Right cardiac atrium (tissue), 5 donors: ENCODE measurements around the gene SLC16A7. TPM values are rescaled to one million over a fixed set of nuclear protein-coding genes. Genes with fewer than 3 reads are reported as not detected.
A peak's percentile ranks its signal among the peaks of the same experiment; 100 is the strongest.
"Not testable (repeated sequence)": the region's sequence is repeated elsewhere in the genome, so short reads cannot be mapped to it uniquely, and the experiment has no call there.

ENCODE experiments used
- ATAC-seq, 2 donors: fragments of 200-7000 bp; cut with Tn5 transposase; one replicate each; pipeline versions ENCODE4 v1.8.0 to v1.9.1; 2020; ENCODE audit warnings: moderate library complexity in 2 of 2, mild to moderate bottlenecking in 1 of 2
- DNase-seq, 3 donors: peaks; one replicate each; pipeline ENCODE4 v3.0.0-alpha.2; 2020
- H3K27ac ChIP-seq: one replicate; pipeline ENCODE4 v1.5.1; 2013; ENCODE audit warnings: mild to moderate bottlenecking, low read length, control low read depth, moderate library complexity
- H3K27me3 ChIP-seq: one replicate; pipeline ENCODE4 v1.6.1; 2013; ENCODE audit not compliant: control insufficient read depth, insufficient read depth
- H3K4me1 ChIP-seq: one replicate; pipeline ENCODE4 v1.6.1; 2013; ENCODE audit warnings: low read length; ENCODE audit not compliant: control insufficient read depth, insufficient read depth
- H3K4me3 ChIP-seq: one replicate; pipeline ENCODE4 v1.5.1; 2013; ENCODE audit warnings: low read length, control low read depth
- H3K9me3 ChIP-seq: one replicate; pipeline ENCODE4 v1.6.1; 2013; ENCODE audit warnings: low read length; ENCODE audit not compliant: control insufficient read depth
- WGBS: extraction: QIAGEN DNeasy Blood & Tissue Kit; methylation state at CpG from one replicate; pipeline ENCODE4 v1.1.7; 2013; 5-methylcytosine and 5-hydroxymethylcytosine counted together
- intact Hi-C, 4 donors: fragments of 100-400 bp; cut with DNase I; formaldehyde crosslinking; loops; one replicate each; pipeline versions ENCODE4 v1.11.0 to v1.14.0; 2022 to 2023
- polyA plus RNA-seq: library from polyadenylated mRNA; stranded (reverse); fragments of 200-250 nt; gene quantifications from one replicate; pipeline ENCODE4 v1.2.3, GENCODE V29; 2013
- total RNA-seq, 4 donors: library from RNA; stranded (reverse); fragmentation: NEBNext Ultra II Directional; extraction: Animal tissue kit (Norgen Biotek cat#: 25700); gene quantifications; one replicate each; pipeline ENCODE4 v1.2.1, GENCODE V29; 2021
- donor health status: healthy with polysubstance abuse.
- donor health status: DM: no; HTN: yes; CAD: no.
- donor health status: DM: no; HTN: no; CAD: no.
- donor health status: DM: no; HTN: yes; CAD: no; lungs with severe emphysema.
- donor health status: DM: yes; HTN: yes; CAD: no.

Gene SLC16A7
- total and polyA plus RNA-seq, 5 donors = 13.1 to 109 (median 81.0) TPM

DNA sequence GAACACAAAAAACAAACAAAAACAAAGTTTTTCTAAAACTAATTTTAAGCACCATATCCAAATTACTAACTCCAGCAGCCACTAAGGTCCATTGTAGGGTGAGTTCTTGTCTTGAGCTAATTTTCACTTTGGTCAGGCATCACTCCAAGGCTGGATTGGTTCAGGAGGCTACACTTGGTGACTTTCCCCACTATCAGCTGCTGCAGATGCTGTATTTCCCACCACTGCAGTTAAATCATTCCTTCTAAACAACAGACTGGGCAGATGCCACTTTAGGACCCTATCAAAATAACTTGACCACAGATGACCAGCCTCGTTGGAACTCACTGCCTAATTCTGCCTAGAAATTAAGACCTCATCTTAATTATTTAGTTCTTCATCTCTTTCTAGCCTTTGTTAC, 140.5 kb downstream of the SLC16A7 start:
- intact Hi-C loops = no loop called here
- no peak overlapping the region for H3K4me3 ChIP-seq
- no peaks in the 10 kb centered on the region for H3K27me3 ChIP-seq
- WGBS = 55% methylated on average over 1 of the region's 1 CpG
- H3K9me3 ChIP-seq = no peaks in the 10 kb centered on the region
- H3K27ac ChIP-seq = no peak overlapping the region
- peaks cover 6% of the 10 kb centered on the region for H3K4me1 ChIP-seq
- DNase-seq (no peak), ATAC-seq (no peak)

DNA sequence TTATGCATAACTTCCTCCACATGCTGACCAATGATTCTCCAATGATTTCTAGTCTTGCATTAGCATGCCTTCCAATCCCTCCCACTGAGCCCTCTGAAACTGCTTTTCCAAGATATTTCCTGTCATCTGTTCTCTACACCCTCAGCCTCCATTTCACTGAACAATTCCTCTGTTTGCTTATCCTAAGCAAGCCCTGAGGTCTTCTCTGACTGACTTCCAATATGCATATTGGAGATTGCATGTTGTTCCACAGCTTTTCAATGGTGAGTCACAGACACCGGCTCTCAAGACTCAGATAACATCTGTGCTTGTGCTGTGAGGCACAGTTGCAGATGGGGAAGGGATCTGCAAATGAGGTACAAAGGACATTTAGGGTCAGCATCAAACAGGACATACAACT, 141.0 kb downstream of the SLC16A7 start:
- DNase-seq (no peak), ATAC-seq (peak; percentile 34 to 47)
- intact Hi-C loops = no loop called here
- Histone ChIP-seq H3K27me3 (no peaks in the 10 kb centered on the region), H3K9me3 (no peaks in the 10 kb centered on the region), H3K4me3 (no peak overlapping the region), H3K4me1 (peaks cover 6% of the 10 kb centered on the region), H3K27ac (no peak overlapping the region)
- WGBS = 7% methylated on average over 1 of the region's 1 CpG

DNA sequence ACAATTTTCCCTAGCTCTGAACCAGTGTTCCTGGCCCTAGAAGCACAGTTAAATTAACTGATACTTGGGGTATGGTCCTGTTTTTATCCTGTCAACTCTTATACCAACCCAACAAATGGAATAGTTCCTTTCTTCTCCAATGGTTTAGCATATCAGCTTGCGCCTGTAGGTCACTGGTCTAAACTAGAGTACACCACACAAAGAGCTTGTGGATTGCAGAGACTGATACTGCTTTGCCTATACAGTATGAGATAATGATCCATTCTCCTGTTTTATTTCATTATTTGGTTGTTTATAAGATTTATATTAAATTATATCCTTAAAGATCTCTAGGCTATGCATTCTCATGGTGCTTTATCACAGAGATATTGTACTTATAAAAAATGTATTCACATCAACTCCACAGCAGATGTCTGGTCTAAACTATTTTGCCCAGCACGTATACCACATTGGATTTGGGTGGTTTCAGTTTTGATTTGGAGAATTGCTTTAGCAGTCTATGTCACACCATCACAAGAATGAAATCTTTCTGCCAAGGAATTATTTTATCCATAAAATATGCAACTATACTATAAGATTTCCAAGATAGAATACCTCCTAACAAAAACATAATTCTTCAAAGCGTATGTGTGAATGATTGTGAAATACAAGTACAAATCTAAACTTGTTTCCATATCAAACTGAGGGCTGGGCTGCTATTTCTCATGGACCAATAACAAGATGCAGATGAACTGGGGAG, 142.1 kb downstream of the SLC16A7 start:
- no peak for DNase-seq
- intact Hi-C loops = no loop called here
- no peak for ATAC-seq
- H3K27me3 ChIP-seq = no peaks in the 10 kb centered on the region
- no peak overlapping the region for H3K4me3 ChIP-seq
- H3K4me1 ChIP-seq = peaks cover 6% of the 10 kb centered on the region
- H3K9me3 ChIP-seq = no peaks in the 10 kb centered on the region
- no peak overlapping the region for H3K27ac ChIP-seq
- WGBS = 69% methylated on average over 3 of the region's 3 CpGs

DNA sequence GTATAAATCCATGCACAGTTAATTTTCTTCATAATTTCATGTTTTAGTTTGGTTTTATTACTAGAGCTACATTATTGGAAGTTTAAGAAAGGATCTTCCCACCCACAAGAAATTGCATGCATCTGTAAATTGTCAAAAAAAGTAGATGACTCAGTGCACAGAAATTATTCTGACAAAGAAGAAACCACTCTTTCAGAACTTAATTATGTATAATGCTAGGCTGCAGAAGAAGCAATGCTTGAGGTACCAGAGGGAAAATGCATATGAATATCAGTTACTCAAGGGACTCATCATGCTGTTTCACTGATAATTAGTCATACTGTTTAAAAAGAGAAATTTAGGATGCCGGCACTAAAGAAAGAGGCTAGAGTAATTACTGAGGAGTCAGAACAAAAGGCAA, 147.0 kb downstream of the SLC16A7 start:
- WGBS = 78% methylated on average over 1 of the region's 1 CpG
- H3K27me3 ChIP-seq = no peaks in the 10 kb centered on the region
- no peak for ATAC-seq
- intact Hi-C loops = no loop called here
- H3K4me1 ChIP-seq = no peaks in the 10 kb centered on the region
- H3K9me3 ChIP-seq = no peaks in the 10 kb centered on the region
- no peak overlapping the region for H3K27ac ChIP-seq
- DNase-seq = no peak
- no peak overlapping the region for H3K4me3 ChIP-seq

DNA sequence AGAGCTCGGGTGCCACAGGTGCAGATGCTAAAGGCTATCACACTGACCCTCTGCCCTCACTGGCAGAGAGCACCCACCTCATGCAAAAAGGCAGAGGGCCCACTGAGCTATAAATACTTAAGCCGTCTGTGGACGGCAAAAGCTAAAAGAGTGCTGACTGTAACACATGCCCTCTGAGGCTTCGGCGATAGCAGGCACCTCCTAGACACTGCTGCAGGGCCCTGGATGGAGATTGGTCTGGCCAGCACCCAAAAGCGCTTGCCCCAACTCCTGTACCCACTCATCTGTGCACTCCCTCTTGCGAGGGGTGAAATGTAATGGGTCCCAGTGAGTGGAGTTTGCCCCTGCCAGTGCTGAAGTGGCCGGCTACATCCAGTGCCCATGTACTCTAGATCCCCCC, 148.7 kb downstream of the SLC16A7 start:
- DNase-seq = peak in 2 of 3 donors; percentile 22 to 28
- Histone ChIP-seq H3K4me1 (no peaks in the 10 kb centered on the region), H3K4me3 (no peak overlapping the region), H3K27me3 (no peaks in the 10 kb centered on the region), H3K9me3 (no peaks in the 10 kb centered on the region), H3K27ac (no peak overlapping the region)
- 74% methylated on average over 8 of the region's 8 CpGs for WGBS
- peak; percentile 28 to 40 for ATAC-seq
- intact Hi-C loops = no loop called here

DNA sequence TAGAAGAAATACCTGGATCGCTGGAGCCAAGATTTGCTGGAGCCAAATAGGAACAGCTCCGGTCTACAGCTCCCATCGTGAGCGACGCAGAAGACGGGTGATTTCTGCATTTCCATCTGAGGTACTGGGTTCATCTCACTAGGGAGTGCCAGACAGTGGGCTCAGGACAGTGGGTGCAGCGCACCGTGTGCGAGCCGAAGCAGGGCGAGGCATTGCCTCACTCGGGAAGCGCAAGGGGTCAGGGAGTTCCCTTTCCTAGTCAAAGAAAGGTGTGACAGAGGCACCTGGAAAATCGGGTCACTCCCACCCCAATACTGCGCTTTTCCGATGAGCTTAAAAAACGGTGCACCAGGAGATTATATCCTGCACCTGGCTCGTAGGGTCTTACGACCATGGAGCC, 155.3 kb downstream of the SLC16A7 start:
- H3K27ac ChIP-seq, H3K4me1 ChIP-seq, ATAC-seq, H3K4me3 ChIP-seq, H3K27me3 ChIP-seq, intact Hi-C loops, H3K9me3 ChIP-seq, DNase-seq: not testable (repeated sequence)
- WGBS = 97% methylated on average over 19 of the region's 19 CpGs

DNA sequence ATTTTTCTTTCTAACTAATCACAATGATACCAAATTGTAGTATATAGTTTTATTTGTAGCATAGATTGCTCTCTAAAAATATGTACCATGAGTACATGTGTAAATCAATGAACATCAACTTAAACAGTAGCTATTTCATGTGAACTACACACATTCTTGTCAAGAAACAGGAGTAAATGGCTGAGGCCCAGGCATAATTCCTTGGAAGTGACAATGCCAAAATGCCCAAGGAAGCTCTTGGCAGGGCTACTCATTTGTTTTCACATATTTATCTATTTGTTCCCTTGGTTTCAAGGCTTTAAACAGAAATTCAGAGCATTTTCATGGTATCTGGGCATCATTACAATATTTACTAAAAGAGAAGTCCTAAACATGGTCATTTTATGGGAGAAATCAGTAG, 165.7 kb downstream of the SLC16A7 start:
- intact Hi-C loops = no loop called here

DNA sequence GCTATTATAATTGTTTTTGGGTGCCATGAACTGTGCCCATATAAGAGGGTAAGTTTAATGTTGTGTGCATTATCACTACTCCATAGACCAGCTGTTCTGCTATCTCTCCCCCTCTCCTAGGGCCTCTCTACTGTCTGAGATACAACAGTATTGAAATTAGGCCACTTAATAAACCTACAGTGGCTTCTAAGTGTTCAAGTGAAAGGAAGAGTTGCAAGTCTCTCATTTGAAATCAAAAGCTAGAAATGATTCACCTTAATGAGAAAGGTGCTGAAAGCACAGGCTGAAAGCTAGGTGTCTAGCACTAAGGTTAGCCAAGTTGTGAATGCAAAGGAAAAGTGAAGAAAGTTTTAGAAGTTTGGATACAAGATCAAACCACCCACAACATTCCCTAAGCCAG, 168.0 kb downstream of the SLC16A7 start:
- Histone ChIP-seq H3K27me3 (no peaks in the 10 kb centered on the region), H3K4me3 (no peak overlapping the region), H3K4me1 (no peaks in the 10 kb centered on the region), H3K9me3 (no peaks in the 10 kb centered on the region), H3K27ac (no peak overlapping the region)
- intact Hi-C loops = no loop called here
- DNase-seq (no peak), ATAC-seq (no peak)

More for the DNA sequence above, 165.7 kb downstream of the SLC16A7 start:
- Histone ChIP-seq H3K4me1 (no peaks in the 10 kb centered on the region), H3K27me3 (no peaks in the 10 kb centered on the region), H3K4me3 (no peak overlapping the region), H3K27ac (no peak overlapping the region), H3K9me3 (no peaks in the 10 kb centered on the region)
- ATAC-seq (no peak), DNase-seq (no peak)

DNA sequence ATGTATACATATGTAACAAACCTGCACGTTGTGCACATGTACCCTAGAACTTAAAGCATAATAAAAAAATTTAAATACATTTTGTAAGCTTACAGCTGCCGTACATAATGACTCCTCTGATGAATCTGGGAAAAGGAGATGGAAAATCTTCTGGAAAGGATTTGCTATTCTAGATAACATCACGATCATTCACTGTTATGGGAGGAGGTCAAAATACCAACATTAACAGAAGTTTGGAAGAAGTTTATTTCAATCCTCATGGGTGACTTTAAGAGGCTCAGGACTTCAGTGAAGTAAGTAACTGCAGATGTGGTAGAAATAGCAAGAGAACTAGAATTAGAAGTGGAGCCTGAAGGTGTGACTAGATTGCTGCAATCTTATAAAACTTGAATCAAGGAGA, 172.2 kb downstream of the SLC16A7 start:
- no peak overlapping the region for H3K27ac ChIP-seq
- intact Hi-C loops = no loop called here
- WGBS = 85% methylated on average over 3 of the region's 3 CpGs
- no peak for DNase-seq
- no peaks in the 10 kb centered on the region for H3K4me1 ChIP-seq
- no peak for ATAC-seq
- no peaks in the 10 kb centered on the region for H3K9me3 ChIP-seq
- H3K27me3 ChIP-seq = no peaks in the 10 kb centered on the region
- H3K4me3 ChIP-seq = no peak overlapping the region

DNA sequence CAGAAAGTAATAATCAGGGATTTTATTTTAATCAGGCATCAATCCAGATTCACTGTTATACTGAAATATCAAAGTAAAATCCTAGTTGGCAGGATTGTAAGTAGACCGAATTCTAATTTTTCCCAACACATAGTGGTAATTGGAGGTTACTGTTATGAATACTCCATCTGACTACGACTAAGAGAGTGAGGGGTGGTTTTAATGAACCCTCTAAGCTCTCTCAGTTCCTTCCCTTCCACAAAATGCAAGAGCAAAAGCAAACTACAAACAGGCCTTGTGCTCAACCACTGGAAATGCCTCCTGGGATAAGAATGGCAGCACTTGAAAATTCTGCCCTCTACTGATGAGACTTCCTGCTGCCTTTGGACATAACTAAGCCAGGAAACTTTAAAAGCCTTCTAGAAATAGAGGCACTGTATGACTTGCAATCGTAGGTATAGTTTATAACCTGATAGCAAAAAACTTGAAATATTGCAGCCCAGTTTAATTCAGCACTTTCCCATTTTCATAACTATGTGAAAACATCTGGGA, 184.8 kb downstream of the SLC16A7 start:
- no peak overlapping the region for H3K4me3 ChIP-seq
- no peak for DNase-seq
- H3K27ac ChIP-seq = no peak overlapping the region
- no peaks in the 10 kb centered on the region for H3K9me3 ChIP-seq
- no peaks in the 10 kb centered on the region for H3K27me3 ChIP-seq
- no peak for ATAC-seq
- 56% methylated on average over 3 of the region's 3 CpGs for WGBS
- no peaks in the 10 kb centered on the region for H3K4me1 ChIP-seq
- intact Hi-C loops = no loop called here

DNA sequence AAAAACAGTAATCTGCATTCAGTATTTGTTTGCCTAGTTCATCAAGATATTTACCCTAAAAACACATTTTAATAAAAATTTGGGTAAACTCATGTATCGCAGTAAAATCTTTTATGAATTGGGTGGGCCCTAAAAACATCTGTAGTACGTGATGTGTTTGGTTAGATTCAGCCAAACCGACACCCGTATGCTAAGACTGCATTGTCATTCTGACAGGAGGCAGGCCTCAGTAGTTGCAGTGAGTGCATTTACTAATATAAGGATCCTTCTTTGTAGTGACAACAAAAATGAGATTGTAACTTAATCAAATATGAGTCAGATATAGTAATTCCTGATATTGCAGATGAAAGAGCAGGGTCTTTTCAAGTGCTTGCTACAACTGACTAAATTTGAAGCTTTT, 191.8 kb downstream of the SLC16A7 start:
- Histone ChIP-seq H3K27ac (no peak overlapping the region), H3K9me3 (no peaks in the 10 kb centered on the region), H3K4me1 (no peaks in the 10 kb centered on the region), H3K4me3 (no peak overlapping the region), H3K27me3 (no peaks in the 10 kb centered on the region)
- intact Hi-C loops = no loop called here
- WGBS = 68% methylated on average over 4 of the region's 4 CpGs
- ATAC-seq (no peak), DNase-seq (no peak)
